ENCODE results near the gene ABLIM1. TPM values are rescaled to one million over a fixed set of nuclear protein-coding genes. Genes with fewer than 3 reads are reported as not detected.

ABLIM1 gene
- total and polyA plus RNA-seq, 4 donors = 20.0 to 135 (median 59.9) TPM

DNA sequence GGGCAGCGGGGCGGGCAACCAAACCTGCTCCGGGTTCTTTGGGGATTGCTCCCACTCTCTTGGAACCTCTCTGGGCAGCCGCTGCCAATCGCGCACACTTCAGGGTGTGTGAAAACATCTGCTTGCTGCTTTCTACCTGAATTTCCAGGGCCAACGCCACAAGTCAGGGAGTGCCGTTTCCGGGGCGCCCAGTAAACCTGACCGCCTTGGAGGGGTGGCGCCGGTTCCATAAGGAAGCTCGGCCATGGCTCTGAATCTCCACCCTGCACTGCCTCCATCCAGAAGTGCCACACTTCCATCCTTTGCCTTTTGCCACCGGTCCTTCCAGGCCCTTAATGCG lies 253.1 kb downstream of the ABLIM1 start:
- TF ChIP-seq, protein P1, sequence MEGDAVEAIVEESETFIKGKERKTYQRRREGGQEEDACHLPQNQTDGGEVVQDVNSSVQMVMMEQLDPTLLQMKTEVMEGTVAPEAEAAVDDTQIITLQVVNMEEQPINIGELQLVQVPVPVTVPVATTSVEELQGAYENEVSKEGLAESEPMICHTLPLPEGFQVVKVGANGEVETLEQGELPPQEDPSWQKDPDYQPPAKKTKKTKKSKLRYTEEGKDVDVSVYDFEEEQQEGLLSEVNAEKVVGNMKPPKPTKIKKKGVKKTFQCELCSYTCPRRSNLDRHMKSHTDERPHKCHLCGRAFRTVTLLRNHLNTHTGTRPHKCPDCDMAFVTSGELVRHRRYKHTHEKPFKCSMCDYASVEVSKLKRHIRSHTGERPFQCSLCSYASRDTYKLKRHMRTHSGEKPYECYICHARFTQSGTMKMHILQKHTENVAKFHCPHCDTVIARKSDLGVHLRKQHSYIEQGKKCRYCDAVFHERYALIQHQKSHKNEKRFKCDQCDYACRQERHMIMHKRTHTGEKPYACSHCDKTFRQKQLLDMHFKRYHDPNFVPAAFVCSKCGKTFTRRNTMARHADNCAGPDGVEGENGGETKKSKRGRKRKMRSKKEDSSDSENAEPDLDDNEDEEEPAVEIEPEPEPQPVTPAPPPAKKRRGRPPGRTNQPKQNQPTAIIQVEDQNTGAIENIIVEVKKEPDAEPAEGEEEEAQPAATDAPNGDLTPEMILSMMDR (IDR thresholded peaks at IDR 0.05; ENCODE audit: control extremely low read depth, extremely low read depth) = no peak
- no peaks in the 10 kb centered on the region for H3K9me3 ChIP-seq (ENCODE audit: control insufficient read depth in 4 of 4, insufficient read depth in 3 of 4, low read length in 3 of 4)
- DNase-seq = no peak
- no peak overlapping the region for H3K27ac ChIP-seq (ENCODE audit: low read depth in 1 of 2, low read length in 1 of 2)
- H3K27me3 ChIP-seq (ENCODE audit: control insufficient read depth in 3 of 3, insufficient read depth in 3 of 3, low read length in 2 of 3) = peaks cover 0 to 9% (median 0%) of the 10 kb centered on the region in 3 donors
- no peaks in the 10 kb centered on the region for H3K36me3 ChIP-seq (ENCODE audit: control insufficient read depth in 4 of 4, insufficient read depth in 4 of 4, low read length in 4 of 4)
- H3K9ac ChIP-seq (ENCODE audit: insufficient read depth in 1 of 2, low read length in 2 of 2) = no peak overlapping the region
- no peak overlapping the region for H3K4me3 ChIP-seq
- no peak for ATAC-seq (ENCODE audit: insufficient read depth, low FRiP score)
- peaks cover 0 to 44% (median 11%) of the 10 kb centered on the region in 5 donors for H3K4me1 ChIP-seq (ENCODE audit: control insufficient read depth in 5 of 5, insufficient read depth in 5 of 5, low read length in 5 of 5)
- 38 to 46% methylated on average over 16 of the region's 16 CpGs for WGBS, 2 donors

DNA sequence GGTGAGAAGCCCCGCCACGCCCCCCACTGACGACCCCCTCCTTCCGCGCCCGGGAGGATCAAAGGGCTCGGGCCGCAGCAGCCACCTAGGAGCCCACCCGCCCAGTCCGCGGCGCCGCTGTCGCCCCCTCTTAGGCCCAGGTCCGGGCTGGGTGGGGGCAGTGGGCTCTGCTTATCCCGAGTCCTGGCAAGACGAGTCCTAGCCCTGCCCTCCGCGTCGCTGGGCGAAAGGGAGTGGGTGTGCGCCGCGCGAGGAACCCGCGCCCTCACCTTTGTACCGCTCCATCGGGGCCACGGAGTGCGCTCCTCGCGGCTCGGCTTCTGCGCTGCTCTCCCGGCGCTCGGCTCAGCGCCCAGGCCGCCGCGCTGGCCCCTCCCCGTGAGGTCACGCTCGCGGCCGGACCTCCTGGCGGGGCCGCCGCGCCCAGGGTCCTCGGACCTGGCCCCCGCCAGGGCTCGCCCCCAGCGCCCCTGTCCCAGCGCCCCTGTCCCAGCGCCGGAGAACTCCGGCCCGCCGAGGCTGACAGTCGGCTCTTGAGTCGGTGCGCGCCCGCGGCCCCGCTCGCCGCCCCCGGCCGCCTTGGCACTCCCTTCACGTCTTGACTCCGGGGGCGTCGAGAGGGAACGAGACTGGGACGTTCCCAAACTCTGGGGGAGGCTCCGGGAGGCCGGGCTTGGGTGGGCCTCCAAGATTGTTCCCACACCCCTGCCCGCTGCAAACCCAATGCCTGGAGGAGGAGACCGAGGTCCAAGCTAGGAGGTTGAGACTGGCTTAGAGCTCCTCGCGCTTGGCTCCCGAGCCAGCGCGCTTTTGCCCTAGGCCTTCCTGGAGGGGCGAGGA lies 253.7 kb downstream of the ABLIM1 start, which contains the start of gene AFAP1L2:
TSS of gene AFAP1L2 (minus strand) at position 332 of the 840 bp plus-strand sequence. CDS start at position 285, 47 bp downstream.
- peaks cover 0 to 9% (median 0%) of the 10 kb centered on the region in 3 donors for H3K27me3 ChIP-seq (ENCODE audit: control insufficient read depth in 3 of 3, insufficient read depth in 3 of 3, low read length in 2 of 3)
- TF ChIP-seq, protein P1 (IDR thresholded peaks at IDR 0.05; ENCODE audit: control extremely low read depth, extremely low read depth) = no peak
- peaks cover 0 to 50% (median 11%) of the 10 kb centered on the region in 5 donors for H3K4me1 ChIP-seq (ENCODE audit: control insufficient read depth in 5 of 5, insufficient read depth in 5 of 5, low read length in 5 of 5)
- 2% methylated on average over 71 to 88 of the region's 88 CpGs for WGBS, 2 donors
- H3K27ac ChIP-seq (ENCODE audit: low read depth in 1 of 2, low read length in 1 of 2) = no peak within 1 kb of the TSS
- peak within 1 kb of the TSS; percentile 33 for H3K4me3 ChIP-seq
- H3K36me3 ChIP-seq (ENCODE audit: control insufficient read depth in 4 of 4, insufficient read depth in 4 of 4, low read length in 4 of 4) = no peaks in the 10 kb centered on the region
- ATAC-seq (ENCODE audit: insufficient read depth, low FRiP score) (peak; percentile 67), DNase-seq (peak; percentile 51 to 73 (median 55))
- H3K9me3 ChIP-seq (ENCODE audit: control insufficient read depth in 4 of 4, insufficient read depth in 3 of 4, low read length in 3 of 4) = no peaks in the 10 kb centered on the region
- H3K9ac ChIP-seq (ENCODE audit: insufficient read depth in 1 of 2, low read length in 2 of 2) = peak within 1 kb of the TSS; percentile 19 to 70

DNA sequence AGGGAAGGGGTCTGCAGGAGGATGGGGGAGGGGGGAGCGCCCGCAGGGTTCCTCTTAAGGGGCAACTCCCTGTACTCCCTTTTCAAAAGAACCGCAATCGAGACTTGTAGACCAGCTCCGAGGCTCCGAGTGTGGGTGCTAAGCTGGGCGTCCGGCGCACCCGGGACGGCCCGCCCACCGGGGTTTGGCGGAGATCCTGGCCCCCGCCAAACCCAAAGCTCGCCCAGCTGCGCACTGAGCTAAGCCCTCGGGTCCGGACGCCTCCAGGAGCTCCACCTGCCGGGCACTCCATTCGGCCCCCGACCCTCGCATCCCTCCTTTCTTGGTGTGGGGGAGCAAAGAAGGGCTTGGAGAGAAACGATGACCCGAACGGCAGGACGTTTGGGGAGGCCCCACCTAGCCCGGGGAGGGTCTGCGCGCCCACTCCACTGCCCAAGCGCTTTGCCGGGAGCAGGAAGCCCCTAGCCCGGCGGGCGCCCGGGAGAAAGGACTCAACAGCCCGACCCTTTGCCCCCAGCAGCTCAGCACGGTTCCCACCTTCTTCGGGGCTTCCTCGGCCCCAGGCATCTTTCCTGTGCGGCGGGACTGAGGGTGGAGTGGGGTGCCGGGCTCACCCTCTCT lies 254.4 kb downstream of the ABLIM1 start:
- WGBS, 2 donors = 0 to 1% methylated on average over 44 of the region's 44 CpGs
- H3K36me3 ChIP-seq (ENCODE audit: control insufficient read depth in 4 of 4, insufficient read depth in 4 of 4, low read length in 4 of 4) = no peaks in the 10 kb centered on the region
- no peak overlapping the region for H3K27ac ChIP-seq (ENCODE audit: low read depth in 1 of 2, low read length in 1 of 2)
- no peak for ATAC-seq (ENCODE audit: insufficient read depth, low FRiP score)
- TF ChIP-seq, protein P1 (IDR thresholded peaks at IDR 0.05; ENCODE audit: control extremely low read depth, extremely low read depth) = no peak
- H3K4me1 ChIP-seq (ENCODE audit: control insufficient read depth in 5 of 5, insufficient read depth in 5 of 5, low read length in 5 of 5) = peaks cover 0 to 57% (median 13%) of the 10 kb centered on the region in 5 donors
- H3K9me3 ChIP-seq (ENCODE audit: control insufficient read depth in 4 of 4, insufficient read depth in 3 of 4, low read length in 3 of 4) = peaks cover 0 to under 1% (median 0%) of the 10 kb centered on the region in 4 donors
- DNase-seq = peak in 2 of 3 donors; percentile 42 to 54
- peaks cover 0 to 9% (median 0%) of the 10 kb centered on the region in 3 donors for H3K27me3 ChIP-seq (ENCODE audit: control insufficient read depth in 3 of 3, insufficient read depth in 3 of 3, low read length in 2 of 3)
- peak overlapping the region; percentile 33 for H3K4me3 ChIP-seq
- H3K9ac ChIP-seq (ENCODE audit: insufficient read depth in 1 of 2, low read length in 2 of 2) = peak overlapping the region; percentile 19 to 70
